Upper lobe of left lung (tissue), 6 donors: ENCODE data around the gene CAMK2N1. TPM values are rescaled to one million over a fixed set of nuclear protein-coding genes. Genes with fewer than 3 reads are reported as not detected.
"Not testable (repeated sequence)": the region's sequence is repeated elsewhere in the genome, so short reads cannot be mapped to it uniquely, and the experiment has no call there.

Experiments used
- ATAC-seq, 2 donors: fragments of 200-7000 bp; cut with Tn5 transposase; one replicate each; pipeline ENCODE4 v1.9.1; 2022; ENCODE audit warnings: mild to moderate bottlenecking in 2 of 2, moderate library complexity in 2 of 2; ENCODE audit not compliant: low FRiP score in 2 of 2
- DNase-seq, 2 donors: peaks; one replicate each; pipeline ENCODE4 v3.0.0-alpha.2; 2019 to 2020
- H3K27ac ChIP-seq, 4 donors: fragments of 200-600 bp; sonication (generic); one replicate each; pipeline ENCODE4 v1.5.1; 2016 to 2019
- H3K27me3 ChIP-seq, 4 donors: fragments of 200-600 bp; sonication (generic); one replicate each; pipeline ENCODE4 v1.5.1; 2017 to 2019
- H3K36me3 ChIP-seq, 4 donors: fragments of 200-600 bp; sonication (generic); one replicate each; pipeline ENCODE4 v1.5.1; 2016 to 2019
- H3K4me1 ChIP-seq, 4 donors: fragments of 200-600 bp; sonication (generic); one replicate each; pipeline ENCODE4 v1.5.1; 2018 to 2019
- H3K4me3 ChIP-seq, 4 donors: fragments of 200-600 bp; sonication (generic); one replicate each; pipeline ENCODE4 v1.5.1; 2017 to 2019; ENCODE audit warnings: mild to moderate bottlenecking in 2 of 4, moderate library complexity in 1 of 4
- H3K9me3 ChIP-seq, 4 donors: fragments of 200-600 bp; sonication (generic); one replicate each; pipeline ENCODE4 v1.5.1; 2018 to 2019
- CTCF ChIP-seq, 6 experiments: fragments of 450-650 bp in 4 of 6; fragments of 200-600 bp in 2 of 6; sonication (generic) in 2 of 6; IDR thresholded peaks; one replicate each; pipeline ENCODE4 v1.5.1; 2016 to 2019; ENCODE audit warnings: antibody characterized with exemption in 6 of 6
- EP300 ChIP-seq, 4 donors: sonication (generic); formaldehyde crosslinking; IDR thresholded peaks; one replicate each; pipeline ENCODE4 v1.5.1; 2017; ENCODE audit warnings: antibody characterized with exemption in 4 of 4, control low read depth in 2 of 4
- POLR2A ChIP-seq, 4 donors: fragments of 450-650 bp; IDR thresholded peaks; one replicate each; pipeline ENCODE4 v1.5.1; 2016 to 2017; ENCODE audit warnings: antibody characterized with exemption in 4 of 4, mild to moderate bottlenecking in 2 of 4
- POLR2AphosphoS5 ChIP-seq, 2 donors: sonication (generic); formaldehyde crosslinking; IDR thresholded peaks; one replicate each; pipeline ENCODE4 v1.5.1; 2017; ENCODE audit warnings: antibody characterized with exemption in 2 of 2
- WGBS, 2 donors: methylation state at CpG; one replicate each; pipeline ENCODE4 v1.1.5; 2017 to 2018; 5-methylcytosine and 5-hydroxymethylcytosine counted together
- total RNA-seq, 6 donors: library from RNA; depleted of rRNA in 4 of 6; stranded (reverse); fragments of >200 nt in 4 of 6; gene quantifications; one replicate each; pipeline versions ENCODE4 v1.1.0 to v1.2.1, GENCODE V29; 2016 to 2021
- donor health status: DM: no; HTN: no; CAD: no; lungs with moderate emphysema.
- donor health status: DM: no; HTN: yes; CAD: no; lungs with severe emphysema.

CAMK2N1 gene
- total RNA-seq, 6 donors from 2014 or later = 18.4 to 63.9 (median 28.1) TPM

DNA sequence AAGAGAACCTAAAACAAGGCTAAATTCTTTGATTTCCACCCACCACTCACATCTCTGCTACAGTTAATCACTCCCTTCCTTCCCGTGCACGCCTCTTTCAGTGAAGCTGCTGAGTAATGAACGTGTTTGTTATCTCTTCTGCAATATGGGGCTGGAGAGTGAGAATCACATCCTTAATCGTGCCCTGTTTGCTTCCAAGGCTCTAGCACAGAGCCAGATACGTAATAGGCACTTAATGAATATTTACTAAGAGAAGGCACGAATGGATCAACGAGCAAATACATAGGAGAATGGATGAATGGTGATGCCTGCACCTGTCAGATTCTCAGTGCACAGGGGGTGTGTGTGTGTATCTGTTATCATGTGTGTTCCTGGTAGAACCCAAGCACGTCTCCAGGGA lies 44.3 kb upstream of the CAMK2N1 start:
- TF ChIP-seq CTCF (IDR thresholded peaks at IDR 0.05) = no peak
- TF ChIP-seq POLR2AphosphoS5 (IDR thresholded peaks at IDR 0.05) = no peak
- TF ChIP-seq POLR2A (IDR thresholded peaks at IDR 0.05) = no peak
- TF ChIP-seq EP300 (IDR thresholded peaks at IDR 0.05) = no peak
- ATAC-seq (no peak), DNase-seq (no peak)
- 23% methylated on average over 8 of the region's 8 CpGs for WGBS, 2 donors
- Histone ChIP-seq H3K27ac (no peak overlapping the region), H3K27me3 (no peaks in the 10 kb centered on the region), H3K4me3 (no peak overlapping the region), H3K36me3 (no peaks in the 10 kb centered on the region), H3K4me1 (no peaks in the 10 kb centered on the region), H3K9me3 (no peaks in the 10 kb centered on the region)

DNA sequence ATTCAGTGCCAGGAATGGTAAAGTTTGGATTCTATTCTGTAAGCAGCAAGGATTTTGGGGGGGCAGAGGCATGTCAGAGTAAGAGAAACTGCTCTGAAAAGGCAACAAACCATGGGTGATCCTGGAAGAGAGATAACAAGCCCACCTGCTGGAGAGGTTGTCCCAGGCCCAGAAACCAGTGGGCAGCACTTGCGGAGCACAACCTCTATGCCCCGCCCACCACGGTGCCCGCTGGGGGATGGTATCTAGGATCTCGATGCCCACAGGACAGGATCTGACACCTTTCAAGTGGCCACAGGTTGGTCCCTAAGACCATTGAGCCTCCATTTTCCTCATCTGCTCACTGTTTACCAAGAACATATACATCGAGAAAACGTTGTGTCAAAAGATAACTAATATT lies 42.2 kb upstream of the CAMK2N1 start:
- ATAC-seq = no peak
- no peaks in the 10 kb centered on the region for H3K9me3 ChIP-seq
- H3K36me3 ChIP-seq = no peaks in the 10 kb centered on the region
- DNase-seq = peak in 1 of 2 donors; percentile 35
- no peaks in the 10 kb centered on the region for H3K4me1 ChIP-seq
- no peak overlapping the region for H3K4me3 ChIP-seq
- no peak for TF ChIP-seq CTCF (IDR thresholded peaks at IDR 0.05)
- TF ChIP-seq POLR2A (IDR thresholded peaks at IDR 0.05) = no peak
- TF ChIP-seq POLR2AphosphoS5 (IDR thresholded peaks at IDR 0.05) = no peak
- TF ChIP-seq EP300 (IDR thresholded peaks at IDR 0.05) = no peak
- 63% methylated on average over 7 of the region's 7 CpGs for WGBS, 2 donors
- H3K27ac ChIP-seq = no peak overlapping the region
- no peaks in the 10 kb centered on the region for H3K27me3 ChIP-seq

DNA sequence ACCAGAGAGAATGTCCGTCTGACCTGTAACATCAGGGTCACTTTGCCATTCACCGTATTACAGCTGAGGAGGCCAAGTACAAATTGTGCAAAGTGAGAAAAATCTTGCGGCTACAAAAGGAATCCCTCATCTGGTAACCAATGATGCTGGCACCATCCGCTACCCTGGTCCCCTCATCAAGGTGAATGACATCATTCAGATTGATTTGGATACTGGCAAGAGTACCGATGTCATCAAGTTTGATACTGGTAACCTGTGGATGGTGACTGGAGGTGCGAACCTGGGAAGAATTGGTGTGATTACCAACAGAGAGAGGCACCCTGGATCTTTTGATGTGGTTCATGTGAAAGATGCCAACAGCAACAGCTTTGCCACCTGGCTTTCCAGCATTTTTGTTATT lies 40.3 kb upstream of the CAMK2N1 start:
- Histone ChIP-seq H3K36me3 (no peaks in the 10 kb centered on the region), H3K27ac (no peak overlapping the region), H3K27me3 (no peaks in the 10 kb centered on the region), H3K9me3 (no peaks in the 10 kb centered on the region), H3K4me3 (no peak overlapping the region), H3K4me1 (peaks cover 0 to 6% (median 0%) of the 10 kb centered on the region in 4 donors)
- no peak for ATAC-seq
- TF ChIP-seq CTCF (IDR thresholded peaks at IDR 0.05) = no peak
- no peak for TF ChIP-seq POLR2A (IDR thresholded peaks at IDR 0.05)
- TF ChIP-seq EP300 (IDR thresholded peaks at IDR 0.05) = no peak
- no peak for TF ChIP-seq POLR2AphosphoS5 (IDR thresholded peaks at IDR 0.05)
- 82 to 92% methylated on average over 6 of the region's 6 CpGs for WGBS, 2 donors
- DNase-seq = no peak

GRCh38 chr1:20521960-20522861 lies 36.2 kb upstream of the CAMK2N1 start:
- H3K27me3 ChIP-seq = no peaks in the 10 kb centered on the region
- H3K27ac ChIP-seq = no peak overlapping the region
- ATAC-seq = peak; percentile 37 to 89
- H3K4me1 ChIP-seq = peaks cover 0 to 6% (median 0%) of the 10 kb centered on the region in 4 donors
- DNase-seq = peak in 1 of 2 donors; percentile 57
- TF ChIP-seq EP300 (IDR thresholded peaks at IDR 0.05) (no peak), POLR2AphosphoS5 (IDR thresholded peaks at IDR 0.05) (no peak), POLR2A (IDR thresholded peaks at IDR 0.05) (no peak), CTCF (IDR thresholded peaks at IDR 0.05) (peak; percentile 72 to 88 (median 80))
- no peak overlapping the region for H3K4me3 ChIP-seq
- 8 to 24% methylated on average over 14 to 17 of the region's 17 CpGs for WGBS, 2 donors
- H3K9me3 ChIP-seq = no peaks in the 10 kb centered on the region
- no peaks in the 10 kb centered on the region for H3K36me3 ChIP-seq

DNA sequence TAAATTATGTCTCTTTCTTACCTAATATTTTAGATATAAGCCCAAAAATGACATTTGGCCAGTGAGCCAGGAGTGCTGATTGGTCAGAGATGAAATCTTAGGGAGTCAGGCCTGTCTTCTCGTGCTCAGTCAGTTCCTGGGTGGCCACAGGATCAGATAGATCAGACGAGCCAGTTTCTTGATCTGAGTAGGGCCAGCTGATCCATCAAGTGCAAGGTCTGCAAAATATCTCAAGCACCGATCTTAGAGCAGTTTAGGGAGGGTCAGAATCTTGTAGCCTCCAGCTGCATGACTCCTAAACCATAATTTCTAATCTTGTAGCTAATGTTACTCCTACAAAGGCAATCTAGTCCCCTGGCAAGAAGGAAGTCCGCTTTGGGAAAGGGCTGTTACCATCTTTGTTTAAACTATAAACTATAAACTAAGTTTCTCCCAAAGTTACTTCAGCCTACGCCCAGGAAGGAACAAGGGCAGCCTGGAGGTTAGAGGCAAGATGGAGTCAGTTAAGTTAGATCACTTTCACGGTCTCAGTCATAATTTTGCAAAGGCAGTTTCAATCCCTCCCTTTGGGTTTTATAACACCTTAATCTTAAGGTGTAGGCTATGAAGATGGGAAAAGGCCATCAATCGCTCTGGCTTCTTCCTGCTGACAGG lies 33.7 kb upstream of the CAMK2N1 start:
- H3K9me3 ChIP-seq, DNase-seq, H3K36me3 ChIP-seq, H3K27ac ChIP-seq, H3K27me3 ChIP-seq, ATAC-seq, H3K4me1 ChIP-seq, H3K4me3 ChIP-seq: not testable (repeated sequence)
- WGBS, 2 donors = 45 to 46% methylated on average over 6 to 7 of the region's 7 CpGs
